ENCODE measurements around the gene NMUR2. TPM values are rescaled to one million over a fixed set of nuclear protein-coding genes. Genes with fewer than 3 reads are reported as not detected.

Gene NMUR2
- total and polyA plus RNA-seq, 11 donors: 0.22 TPM; not detected in 10

GRCh38 chr5:152376886-152377285 lies 28.2 kb downstream of the NMUR2 start:
- Histone ChIP-seq H3K27me3 (no peaks in the 10 kb centered on the region), H3K36me3 (no peaks in the 10 kb centered on the region), H3K4me1 (peaks cover 0 to 27% (median 2%) of the 10 kb centered on the region in 12 donors), H3K9me3 (no peaks in the 10 kb centered on the region), H3K27ac (no peak overlapping the region), H3K4me3 (no peak overlapping the region)
- TF ChIP-seq CTCF (IDR thresholded peaks at IDR 0.05): no peak
- no peak for TF ChIP-seq POLR2A (IDR thresholded peaks at IDR 0.05)
- WGBS, 4 donors: 63 to 70% (median 66%) methylated on average over 4 of the region's 4 CpGs
- intact Hi-C loops (cut with DNase I): loop anchor here in 7 of 10 donors (2.0 to 10.0 kb wide), 3 partner anchors 128 to 130 kb away; no protein-coding TSS in a partner anchor
- DNase-seq (no peak), ATAC-seq (no peak)

- no peak for TF ChIP-seq POLR2A (IDR thresholded peaks at IDR 0.05)
- TF ChIP-seq CTCF (IDR thresholded peaks at IDR 0.05): no peak
- intact Hi-C loops (cut with DNase I): loop anchor here in 6 of 10 donors (5.0 to 10.0 kb wide), 2 partner anchors 130 to 133 kb away; no protein-coding TSS in a partner anchor
Observed at GRCh38 chr5:152374711-152375275, 30.3 kb downstream of the NMUR2 start.

DNA sequence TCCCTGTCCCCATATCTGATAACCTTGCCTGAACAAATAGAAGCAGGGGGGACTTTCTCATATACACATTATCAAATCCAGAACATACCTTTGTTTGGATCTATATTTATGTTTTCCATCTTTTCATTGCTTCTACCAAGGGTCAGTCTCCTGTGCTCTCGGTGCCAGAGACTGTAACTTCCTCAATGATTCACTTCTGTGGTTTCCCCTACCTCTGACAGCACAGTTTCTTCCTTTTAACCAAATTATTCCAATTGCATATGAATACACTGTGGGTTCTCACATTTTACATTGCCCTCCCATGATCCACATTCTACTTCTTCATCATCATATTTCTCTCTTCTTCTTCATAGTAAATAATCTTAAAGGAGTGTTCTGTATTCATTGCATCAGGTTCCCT lies 32.2 kb downstream of the NMUR2 start:
- peaks cover 0 to 5% (median 0%) of the 10 kb centered on the region in 12 donors for H3K4me1 ChIP-seq
- WGBS, 4 donors: 56 to 72% (median 66%) methylated on average over 1 of the region's 1 CpG
- no peak overlapping the region for H3K27ac ChIP-seq
- ATAC-seq (no peak), DNase-seq (no peak)
- TF ChIP-seq CTCF (IDR thresholded peaks at IDR 0.05): no peak
- TF ChIP-seq POLR2A (IDR thresholded peaks at IDR 0.05): no peak
- H3K36me3 ChIP-seq: no peaks in the 10 kb centered on the region
- H3K9me3 ChIP-seq: peaks cover 0 to 6% (median 0%) of the 10 kb centered on the region in 12 donors
- intact Hi-C loops (cut with DNase I): loop anchor here in 3 of 10 donors (10.0 kb wide), 1 partner anchor 132 kb away; no protein-coding TSS in a partner anchor
- no peaks in the 10 kb centered on the region for H3K27me3 ChIP-seq
- H3K4me3 ChIP-seq: no peak overlapping the region

More at GRCh38 chr5:152374711-152375275, 30.3 kb downstream of the NMUR2 start:
- Histone ChIP-seq H3K36me3 (no peaks in the 10 kb centered on the region), H3K4me1 (peaks cover 0 to 21% (median 0%) of the 10 kb centered on the region in 12 donors), H3K27me3 (no peaks in the 10 kb centered on the region), H3K4me3 (no peak overlapping the region), H3K27ac (no peak overlapping the region), H3K9me3 (no peaks in the 10 kb centered on the region)
- no peak for DNase-seq
- ATAC-seq: peak in 2 of 4 donors; percentile 33 to 37
- 50 to 66% (median 53%) methylated on average over 1 of the region's 1 CpG for WGBS, 4 donors

DNA sequence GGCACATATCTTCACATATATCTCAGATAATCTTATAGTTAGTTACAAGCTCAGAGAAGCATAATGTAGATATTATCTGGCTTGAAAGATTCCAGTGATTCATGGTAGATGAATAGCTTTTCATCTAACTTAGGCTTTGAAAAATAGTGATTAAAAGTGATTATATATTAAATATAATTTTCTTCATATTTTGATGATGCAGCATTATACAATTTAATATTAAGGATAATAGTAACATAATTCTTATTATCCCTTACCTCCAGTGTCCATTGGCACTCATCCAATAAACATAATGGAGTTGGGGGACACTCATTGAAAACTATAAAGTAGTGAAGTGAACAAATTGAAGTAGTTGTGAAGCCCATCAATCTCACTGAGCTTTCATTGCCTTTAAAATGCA lies 35.8 kb downstream of the NMUR2 start:
- TF ChIP-seq CTCF (IDR thresholded peaks at IDR 0.05): no peak
- TF ChIP-seq POLR2A (IDR thresholded peaks at IDR 0.05): no peak
- H3K27me3 ChIP-seq: no peaks in the 10 kb centered on the region
- H3K9me3 ChIP-seq: peaks cover 0 to 6% (median 0%) of the 10 kb centered on the region in 12 donors
- H3K36me3 ChIP-seq: no peaks in the 10 kb centered on the region
- intact Hi-C loops (cut with DNase I): loop anchor here in 1 of 10 donors (10.0 kb wide), 1 partner anchor 136 kb away; no protein-coding TSS in a partner anchor
- H3K4me1 ChIP-seq: no peaks in the 10 kb centered on the region
- H3K4me3 ChIP-seq: no peak overlapping the region
- no peak overlapping the region for H3K27ac ChIP-seq
- DNase-seq (no peak), ATAC-seq (no peak)

Measured in heart left ventricle (tissue), 16 donors.